K562 (cell line): ENCODE measurements around the gene RAB31. TPM values are rescaled to one million over a fixed set of nuclear protein-coding genes. Genes with fewer than 3 reads are reported as not detected.

Source experiments
- ATAC-seq: fragments of 200-7000 bp; cut with Tn5 transposase; 3 replicates; pipeline ENCODE4 v1.9.1; 2020; ENCODE audit warnings: moderate library complexity
- BruUV-seq: library from RNA; stranded (reverse); fragments of 400-500 nt; replicated peaks from 2 replicates; lab custom pipeline; 2021; lab: Mats Ljungman, UMichigan
- CTCF ChIA-PET: fragments of 300-600 bp; formaldehyde crosslinking; extraction: SDS; loops from one replicate; lab custom pipeline; 2021; ENCODE audit warnings: low intra/inter-chr PET ratio; lab: Yijun Ruan, JAX
- POLR2A ChIA-PET: fragments of 300-600, 350-650 bp; sonication (Branson Sonifier 250); formaldehyde crosslinking; extraction: SDS; loops from one replicate; lab custom pipeline; 2021; ENCODE audit warnings: antibody characterized with exemption, inconsistent platforms; lab: Yijun Ruan, JAX
- DNase-seq, 4 experiments: peaks; one replicate each; pipeline versions ENCODE4 v3.0.0 to v3.0.0-alpha.2; 2011 to 2018; ENCODE audit warnings: low spot score in 3 of 4, mixed read lengths in 3 of 4; ENCODE audit errors: extremely low read depth in 1 of 4
- FAIRE-seq: peaks from 2 replicates; lab custom pipeline; 2011; peaks lifted over from hg19 to GRCh38; lab: Jason Lieb, UNC
- H2AFZ ChIP-seq: 2 replicates; pipeline ENCODE4 v1.6.0; 2011; ENCODE audit warnings: low read depth, low read length, control low read depth, inconsistent platforms
- H3K27ac ChIP-seq: fragments of 200-600 bp; 3 replicates; pipeline ENCODE4 v1.8.0; 2011; ENCODE audit warnings: low read depth, mild to moderate bottlenecking, control low read depth, inconsistent platforms, low read length, moderate library complexity, mixed read lengths; ENCODE audit errors: extremely low read depth
- H3K27me3 ChIP-seq, 2 experiments: fragments of 300-600 bp in 1 of 2; 2 replicates in 1 of 2; 3 replicates in 1 of 2; pipeline versions ENCODE4 v1.6.0 to v1.8.0; 2011; ENCODE audit warnings: inconsistent platforms in 2 of 2, low read length in 2 of 2, mild to moderate bottlenecking in 1 of 2, mixed read lengths in 1 of 2, moderate library complexity in 1 of 2; ENCODE audit not compliant: control insufficient read depth in 2 of 2, insufficient read depth in 2 of 2
- H3K36me3 ChIP-seq: fragments of 300-600 bp; 3 replicates; pipeline ENCODE4 v1.8.0; 2011; ENCODE audit warnings: mild to moderate bottlenecking, low read length, inconsistent platforms; ENCODE audit not compliant: control insufficient read depth, insufficient read depth
- H3K4me1 ChIP-seq, 2 experiments: fragments of 200-600 bp in 1 of 2; replicated peaks in 1 of 2; 2 replicates in 1 of 2; 3 replicates in 1 of 2; pipeline versions ENCODE4 v1.5.1 to v1.8.0; 2011; ENCODE audit warnings: inconsistent platforms in 2 of 2, low read length in 2 of 2, mild to moderate bottlenecking in 1 of 2, mixed read lengths in 1 of 2, moderate library complexity in 1 of 2; ENCODE audit not compliant: control insufficient read depth in 2 of 2, insufficient read depth in 2 of 2
- H3K4me2 ChIP-seq: 2 replicates; pipeline ENCODE4 v1.6.1; 2011; ENCODE audit warnings: low read length, control low read depth, inconsistent platforms, mixed read lengths; ENCODE audit not compliant: insufficient read depth
- H3K4me3 ChIP-seq: fragments of 200-600 bp; sonication (generic), shearing (Covaris generic); 2 replicates; pipeline ENCODE4 v1.5.1; 2016; ENCODE audit warnings: control low read depth, inconsistent platforms
- H3K79me2 ChIP-seq: fragments of 200-600 bp; 3 replicates; pipeline ENCODE4 v1.8.0; 2011; ENCODE audit warnings: low read length, inconsistent platforms; ENCODE audit not compliant: control insufficient read depth, insufficient read depth
- H3K9ac ChIP-seq, 2 experiments: 2 replicates each; pipeline versions ENCODE4 v1.6.0 to v1.6.1; 2011; ENCODE audit warnings: low read depth in 2 of 2, low read length in 2 of 2, control low read depth in 1 of 2, inconsistent platforms in 1 of 2, mild to moderate bottlenecking in 1 of 2, mixed read lengths in 1 of 2; ENCODE audit not compliant: insufficient read depth in 1 of 2
- H3K9me1 ChIP-seq: one replicate; pipeline ENCODE4 v1.6.0; 2011; ENCODE audit warnings: inconsistent platforms, mild to moderate bottlenecking, low read length, moderate library complexity; ENCODE audit not compliant: control insufficient read depth, insufficient read depth
- H3K9me3 ChIP-seq: replicated peaks from 2 replicates; pipeline ENCODE4 v1.5.1; 2011; ENCODE audit warnings: low read depth, low read length, inconsistent platforms; ENCODE audit not compliant: control insufficient read depth, insufficient read depth
- H4K20me1 ChIP-seq: replicated peaks from 2 replicates; pipeline ENCODE4 v1.6.1; 2011; ENCODE audit warnings: low read length, inconsistent platforms, mixed read lengths; ENCODE audit not compliant: control insufficient read depth, insufficient read depth
- ARNT ChIP-seq, 2 experiments: fragments of 450-650 bp; IDR thresholded peaks; 2 replicates each; pipeline ENCODE4 v1.6.1; 2016; ENCODE audit warnings: mild to moderate bottlenecking in 1 of 2
- MCM7 ChIP-seq, 2 experiments: fragments of 450-650 bp; IDR thresholded peaks; 2 replicates each; pipeline ENCODE4 v1.6.1; 2016 to 2018
- MEF2A ChIP-seq: IDR thresholded peaks from 2 replicates; pipeline ENCODE4 v1.6.1; 2011; ENCODE audit warnings: low read depth, mild to moderate bottlenecking, low read length, moderate library complexity; ENCODE audit not compliant: control insufficient read depth
- RAD21 ChIP-seq, 2 experiments: fragments of 250-450 bp in 1 of 2; fragments of 450-650 bp in 1 of 2; sonication (Bioruptor Pico) in 1 of 2; formaldehyde crosslinking in 1 of 2; IDR thresholded peaks in 1 of 2; conservative IDR thresholded peaks in 1 of 2; 2 replicates each; pipeline versions ENCODE4 v1.4.0 to v1.8.0; 2020 to 2022; ENCODE audit warnings: mild to moderate bottlenecking in 2 of 2, moderate library complexity in 1 of 2
- RBM25 ChIP-seq: fragments of 200-400 bp; formaldehyde crosslinking; IDR thresholded peaks from 2 replicates; pipeline ENCODE4 v1.6.1; 2018; ENCODE audit warnings: low read length, low read depth, moderate library complexity; ENCODE audit not compliant: severe bottlenecking
- TFE3 ChIP-seq: fragments of 450-650 bp; formaldehyde crosslinking; IDR thresholded peaks from 2 replicates; pipeline ENCODE4 v1.4.0; 2020; ENCODE audit warnings: mild to moderate bottlenecking, mixed read lengths
- ZNF146 ChIP-seq: IDR thresholded peaks from one replicate; pipeline ENCODE4 v1.6.1; 2018; ENCODE audit warnings: missing compliant biosample characterization; ENCODE audit not compliant: unreplicated experiment
- WGBS: fragments of 100-300 bp; shearing (Covaris generic); methylation state at CpG from one replicate; pipeline ENCODE4 v1.1.6; 2016; ENCODE audit warnings: low coverage, mixed read lengths; ENCODE audit not compliant: insufficient coverage; ENCODE audit errors: missing lambda C conversion rate; 5-methylcytosine and 5-hydroxymethylcytosine counted together
- in situ Hi-C: fragments of 300-500 bp; cut with MboI; formaldehyde crosslinking; loops from 4 replicates; pipeline ENCODE4 v1.15.0; 2018; ENCODE audit warnings: inconsistent platforms, mixed read lengths
- intact Hi-C: fragments of 100-400 bp; cut with micrococcal nuclease; formaldehyde crosslinking; loops from 2 replicates; pipeline ENCODE4 v1.14.2; 2022
- polyA plus RNA-seq, 8 experiments: library from polyadenylated mRNA; depleted of rRNA in 4 of 8; stranded (reverse) in 5 of 8; unstranded in 3 of 8; fragments of >200 nt; fragmentation: Nextera tagmentation in 2 of 8; fragmentation: Illumina TruSeq in 1 of 8; extraction: Ambion mirVana in 2 of 8; extraction: Trizol in 1 of 8; gene quantifications; 2 replicates each; pipeline versions ENCODE4 v1.2.1 to v1.2.3, GENCODE V29; 2011 to 2014; ENCODE audit warnings: inconsistent platforms in 1 of 8, missing spikeins in 1 of 8
- total RNA-seq, 7 experiments: library from RNA; depleted of rRNA in 6 of 7; stranded (reverse); fragments of >200 nt in 6 of 7; fragmentation: Illumina TruSeq in 2 of 7; extraction: Trizol in 2 of 7; gene quantifications; 2 replicates each; pipeline versions ENCODE4 v1.2.1 to v1.2.3, GENCODE V29; 2011 to 2021; ENCODE audit warnings: low replicate concordance in 1 of 7

The RAB31 gene
- total and polyA plus RNA-seq, 9 of the 15 experiments (the other 6 are each of a cell fraction or from before 2014, with no cell fraction given), result 20.7 to 70.4 (median 41.3) TPM

GRCh38 chr18:9817725-9818422 lies 109.8 kb downstream of the RAB31 start:
- H3K27me3 ChIP-seq, result no peaks in the 10 kb centered on the region
- peaks cover 3 to 22% of the 10 kb centered on the region in 2 experiments for H3K4me1 ChIP-seq
- no peak overlapping the region for H3K9ac ChIP-seq
- H3K9me3 ChIP-seq, result peaks cover 12% of the 10 kb centered on the region; the same call in 1 of the 2 replicates
- no peak for TF ChIP-seq MCM7 (IDR thresholded peaks at IDR 0.05)
- peak in 1 of 2 experiments; percentile 28; a peak in 2 of 4 replicates for TF ChIP-seq RAD21 (CRISPR knock-in tag; conservative IDR thresholded peaks at IDR 0.05 in 1 of 2, IDR thresholded peaks at IDR 0.05 in 1 of 2)
- peak; percentile 43; the same call in 1 of the 2 replicates for TF ChIP-seq MEF2A
- H3K4me3 ChIP-seq, result no peak overlapping the region
- H3K9me1 ChIP-seq, result no peaks in the 10 kb centered on the region
- no peaks in the 10 kb centered on the region; the same call in 2 of the 3 replicates for H3K79me2 ChIP-seq
- peaks cover 32% of the 10 kb centered on the region for H3K36me3 ChIP-seq
- ATAC-seq (peak; percentile 49; the same call in 1 of the 3 replicates), DNase-seq (no peak), FAIRE-seq (no peak)
- no peaks in the 10 kb centered on the region for H4K20me1 ChIP-seq
- H2AFZ ChIP-seq, result no peak overlapping the region
- intact Hi-C loops (no loop called here), in situ Hi-C loops (no loop called here)
- BruUV-seq, result no TSS peak
- CTCF ChIA-PET, result no interaction called here
- WGBS, result 71% methylated on average over 8 of the region's 8 CpGs
- POLR2A ChIA-PET, result interaction anchor here (0.9 to 1.9 kb wide), 2 partner anchors 11 to 14 kb away, joined by 3 to 13 read pairs; no protein-coding TSS in a partner anchor
- H3K4me2 ChIP-seq, result no peak overlapping the region
- H3K27ac ChIP-seq, result no peak overlapping the region

- H3K79me2 ChIP-seq, result no peaks in the 10 kb centered on the region
- POLR2A ChIA-PET, result no interaction called here
- in situ Hi-C loops, result no loop called here
- H3K36me3 ChIP-seq, result peaks cover 32% of the 10 kb centered on the region
- no peak overlapping the region for H2AFZ ChIP-seq
- intact Hi-C loops, result no loop called here
- no peak overlapping the region for H3K4me3 ChIP-seq
- no peak for ATAC-seq
- no TSS peak for BruUV-seq
- H3K9me3 ChIP-seq, result peaks cover 12% of the 10 kb centered on the region; the same call in 1 of the 2 replicates
- H3K4me1 ChIP-seq, result peaks cover 0 to 21% of the 10 kb centered on the region in 2 experiments; a peak in 4 of 5 replicates
- DNase-seq, result no peak
- 79% methylated on average over 2 of the region's 2 CpGs for WGBS
- H3K9ac ChIP-seq, result no peak overlapping the region
- no peaks in the 10 kb centered on the region for H3K27me3 ChIP-seq
- H4K20me1 ChIP-seq, result no peaks in the 10 kb centered on the region
- H3K4me2 ChIP-seq, result no peak overlapping the region
- no peak for FAIRE-seq
- TF ChIP-seq TFE3 (peak; percentile 69; the same call in 1 of the 2 replicates), ARNT (IDR thresholded peaks at IDR 0.05) (no peak), ZNF146 (CRISPR knock-in tag) (peak; percentile 77), RBM25 (peak; percentile 45)
- no peak overlapping the region for H3K27ac ChIP-seq
- H3K9me1 ChIP-seq, result no peaks in the 10 kb centered on the region
- CTCF ChIA-PET, result no interaction called here
Observed at GRCh38 chr18:9818423-9818734, 110.3 kb downstream of the RAB31 start.
